ENCODE measurements around the gene ANKRD16.
"Not testable (repeated sequence)": the region's sequence is repeated elsewhere in the genome, so short reads cannot be mapped to it uniquely, and the experiment has no call there.

GRCh38 chr10:5877041-5877440 is 12.7 kb downstream of the ANKRD16 start:
- not testable (repeated sequence) for TF ChIP-seq CTCF (IDR thresholded peaks at IDR 0.05; ENCODE audit: insufficient read depth, low read length); GABPA (IDR thresholded peaks at IDR 0.05; ENCODE audit: low read depth); POLR2AphosphoS5 (IDR thresholded peaks at IDR 0.05; ENCODE audit: low read depth)

Measured in HL-60 (cell line).